Cardiac fibroblast (primary cell): Measurements from ENCODE around the gene HNMT.
"Not testable (repeated sequence)": the region's sequence is repeated elsewhere in the genome, so short reads cannot be mapped to it uniquely, and the experiment has no call there.

ENCODE experiments used
- DNase-seq, 2 donors: peaks; one replicate each; pipeline versions ENCODE4 v3.0.0 to v3.0.0-alpha.2; 2010; ENCODE audit warnings: low read depth in 2 of 2
- H3K4me3 ChIP-seq, 2 donors: replicated peaks in 1 of 2; 1 replicate in 1 of 2; 2 replicates in 1 of 2; pipeline ENCODE4 v1.5.1; 2011; ENCODE audit warnings: low read depth in 2 of 2, low read length in 2 of 2, mild to moderate bottlenecking in 2 of 2, moderate library complexity in 1 of 2
- TF ChIP-seq, protein P1 (sequence below): IDR thresholded peaks from one replicate; pipeline ENCODE4 v1.5.1; 2011; ENCODE audit warnings: low read depth, mild to moderate bottlenecking, low read length, inconsistent platforms

Gene HNMT

DNA sequence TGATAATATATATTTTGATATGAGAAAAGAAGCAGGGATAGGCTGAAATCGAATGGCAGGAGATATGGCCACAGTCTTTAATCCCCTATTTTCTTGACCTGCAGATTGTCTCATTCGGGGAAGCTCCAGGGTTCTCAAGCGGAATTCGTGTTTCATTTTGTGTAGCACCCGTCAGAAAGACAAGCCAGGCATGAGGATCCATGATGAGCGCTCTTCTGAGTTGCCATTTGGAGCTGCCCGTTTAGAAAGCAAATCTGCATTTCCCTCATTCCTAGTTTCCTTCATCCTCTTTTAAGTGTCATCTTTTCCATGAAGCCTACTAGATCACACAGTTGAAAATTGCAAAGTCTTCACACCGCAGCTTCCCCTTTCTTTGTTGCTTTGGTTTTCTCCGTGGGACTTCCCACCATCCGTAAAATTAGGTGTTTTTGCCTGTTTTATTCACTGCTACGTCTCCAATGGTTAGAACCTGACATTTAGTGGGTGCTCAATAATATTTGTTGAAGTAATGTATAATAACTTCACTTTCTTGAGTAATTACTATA lies 16.9 kb downstream of the HNMT start:
- no peak overlapping the region for H3K4me3 ChIP-seq
- TF ChIP-seq, protein P1, sequence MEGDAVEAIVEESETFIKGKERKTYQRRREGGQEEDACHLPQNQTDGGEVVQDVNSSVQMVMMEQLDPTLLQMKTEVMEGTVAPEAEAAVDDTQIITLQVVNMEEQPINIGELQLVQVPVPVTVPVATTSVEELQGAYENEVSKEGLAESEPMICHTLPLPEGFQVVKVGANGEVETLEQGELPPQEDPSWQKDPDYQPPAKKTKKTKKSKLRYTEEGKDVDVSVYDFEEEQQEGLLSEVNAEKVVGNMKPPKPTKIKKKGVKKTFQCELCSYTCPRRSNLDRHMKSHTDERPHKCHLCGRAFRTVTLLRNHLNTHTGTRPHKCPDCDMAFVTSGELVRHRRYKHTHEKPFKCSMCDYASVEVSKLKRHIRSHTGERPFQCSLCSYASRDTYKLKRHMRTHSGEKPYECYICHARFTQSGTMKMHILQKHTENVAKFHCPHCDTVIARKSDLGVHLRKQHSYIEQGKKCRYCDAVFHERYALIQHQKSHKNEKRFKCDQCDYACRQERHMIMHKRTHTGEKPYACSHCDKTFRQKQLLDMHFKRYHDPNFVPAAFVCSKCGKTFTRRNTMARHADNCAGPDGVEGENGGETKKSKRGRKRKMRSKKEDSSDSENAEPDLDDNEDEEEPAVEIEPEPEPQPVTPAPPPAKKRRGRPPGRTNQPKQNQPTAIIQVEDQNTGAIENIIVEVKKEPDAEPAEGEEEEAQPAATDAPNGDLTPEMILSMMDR: no peak
- no peak for DNase-seq

GRCh38 chr2:137983581-137983980 lies 19.3 kb downstream of the HNMT start:
- TF ChIP-seq, protein P1: no peak
- DNase-seq: no peak
- no peak overlapping the region for H3K4me3 ChIP-seq

- no peak for DNase-seq
- no peak overlapping the region for H3K4me3 ChIP-seq
- TF ChIP-seq, protein P1: no peak
These were observed 22.0 kb downstream of the HNMT start for GRCh38 chr2:137986268-137986667.

- no peak for DNase-seq
- TF ChIP-seq, protein P1: no peak
- H3K4me3 ChIP-seq: no peak overlapping the region
These were observed 22.7 kb downstream of the HNMT start for GRCh38 chr2:137987011-137987410.

GRCh38 chr2:137991078-137991477 lies 26.8 kb downstream of the HNMT start:
- TF ChIP-seq, protein P1: no peak
- no peak for DNase-seq
- H3K4me3 ChIP-seq: no peak overlapping the region

DNA sequence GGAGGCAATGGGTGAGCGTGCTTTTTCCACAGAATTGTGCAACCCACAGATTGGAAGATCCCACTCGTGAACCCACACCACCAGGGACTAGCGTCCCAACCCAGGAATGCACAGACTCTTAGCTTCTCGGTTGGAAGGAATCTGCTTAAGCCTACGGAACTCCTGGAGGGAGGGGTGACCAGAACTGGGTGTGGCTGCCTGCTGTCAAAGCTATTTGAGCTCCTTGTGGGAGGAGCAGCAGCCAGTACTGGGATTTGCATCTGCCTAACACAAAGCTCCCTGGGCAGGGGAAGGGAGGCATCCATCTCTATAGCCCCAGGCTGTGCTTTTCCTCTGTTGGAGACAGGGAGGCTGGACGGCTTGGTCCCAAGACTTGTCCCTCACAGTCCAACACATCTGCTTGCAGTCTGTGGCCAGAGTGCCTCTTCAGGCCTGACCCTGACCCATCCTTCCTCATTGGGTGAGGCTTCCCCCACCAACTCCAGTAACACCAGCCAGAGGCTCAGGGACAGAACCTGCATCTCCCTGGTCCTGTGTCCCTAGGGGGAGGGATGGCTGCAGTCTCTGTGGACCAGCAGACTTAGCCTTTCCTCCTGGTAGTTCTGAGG lies 27.9 kb downstream of the HNMT start:
- TF ChIP-seq, protein P1: no peak
- DNase-seq: no peak
- no peak overlapping the region for H3K4me3 ChIP-seq

DNA sequence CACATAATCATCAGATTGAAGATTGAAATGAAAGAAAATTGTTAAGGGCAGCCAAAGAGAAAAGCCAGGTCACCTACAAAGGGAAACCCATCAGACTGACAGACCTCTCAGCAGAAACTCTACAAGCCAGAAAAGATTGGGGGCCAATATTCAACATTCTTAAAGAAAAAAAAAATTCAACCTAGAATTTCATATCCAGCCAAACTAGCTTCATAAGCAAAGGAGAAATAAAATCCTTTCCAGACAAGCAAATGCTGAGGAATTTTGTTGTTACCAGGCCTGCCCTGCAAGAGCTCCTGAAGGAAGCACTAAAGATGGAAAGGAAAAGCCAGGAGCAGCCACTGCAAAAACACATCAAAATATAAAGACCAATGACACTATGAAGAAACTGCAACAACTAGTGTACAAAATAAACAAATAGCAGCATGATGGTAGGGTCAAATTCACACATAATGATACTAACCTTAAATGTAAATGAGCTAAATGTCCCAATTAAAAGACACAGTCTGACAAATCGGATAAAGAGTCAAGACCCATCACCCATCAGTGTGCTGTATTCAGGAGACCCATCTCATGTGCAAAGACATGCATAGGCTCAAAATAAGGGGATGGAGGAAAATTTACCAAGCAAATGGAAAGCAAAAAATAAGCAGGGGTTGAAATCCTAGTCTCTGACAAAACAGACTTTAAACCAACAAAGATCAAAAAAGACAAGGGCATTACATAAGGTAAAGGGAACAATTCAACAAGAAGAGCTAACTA lies 29.6 kb downstream of the HNMT start:
- not testable (repeated sequence) for DNase-seq, H3K4me3 ChIP-seq

- not testable (repeated sequence) for H3K4me3 ChIP-seq, DNase-seq
These were observed 31.1 kb downstream of the HNMT start for GRCh38 chr2:137995368-137995767.

DNA sequence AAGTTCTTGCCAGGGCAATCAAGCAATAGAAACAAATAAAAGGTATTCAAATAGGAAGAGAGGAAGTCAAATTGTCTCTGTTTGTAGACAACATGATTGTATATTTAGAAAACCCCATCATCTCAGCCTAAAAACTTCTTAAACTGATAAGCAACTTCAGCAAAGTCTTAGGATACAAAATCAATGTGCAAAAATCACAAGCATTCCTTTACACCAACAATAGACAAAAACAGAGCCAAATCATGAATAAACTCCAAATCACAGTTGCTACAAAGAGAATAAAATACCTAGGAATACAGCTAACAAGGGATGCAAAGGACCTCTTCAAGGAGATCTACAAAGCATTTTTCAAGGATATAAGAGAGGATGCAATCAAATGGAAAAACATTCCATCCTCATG lies 31.9 kb downstream of the HNMT start:
- not testable (repeated sequence) for DNase-seq, H3K4me3 ChIP-seq
